HG03103 (cell line): ENCODE results near the gene NHEJ1.

ENCODE experiments used
- ATAC-seq: cut with Tn5 transposase; IDR thresholded peaks from one replicate; pipeline ENCODE4 v1.9.1; 2021; ENCODE audit warnings: low read depth; ENCODE audit not compliant: unreplicated experiment

Gene NHEJ1

DNA sequence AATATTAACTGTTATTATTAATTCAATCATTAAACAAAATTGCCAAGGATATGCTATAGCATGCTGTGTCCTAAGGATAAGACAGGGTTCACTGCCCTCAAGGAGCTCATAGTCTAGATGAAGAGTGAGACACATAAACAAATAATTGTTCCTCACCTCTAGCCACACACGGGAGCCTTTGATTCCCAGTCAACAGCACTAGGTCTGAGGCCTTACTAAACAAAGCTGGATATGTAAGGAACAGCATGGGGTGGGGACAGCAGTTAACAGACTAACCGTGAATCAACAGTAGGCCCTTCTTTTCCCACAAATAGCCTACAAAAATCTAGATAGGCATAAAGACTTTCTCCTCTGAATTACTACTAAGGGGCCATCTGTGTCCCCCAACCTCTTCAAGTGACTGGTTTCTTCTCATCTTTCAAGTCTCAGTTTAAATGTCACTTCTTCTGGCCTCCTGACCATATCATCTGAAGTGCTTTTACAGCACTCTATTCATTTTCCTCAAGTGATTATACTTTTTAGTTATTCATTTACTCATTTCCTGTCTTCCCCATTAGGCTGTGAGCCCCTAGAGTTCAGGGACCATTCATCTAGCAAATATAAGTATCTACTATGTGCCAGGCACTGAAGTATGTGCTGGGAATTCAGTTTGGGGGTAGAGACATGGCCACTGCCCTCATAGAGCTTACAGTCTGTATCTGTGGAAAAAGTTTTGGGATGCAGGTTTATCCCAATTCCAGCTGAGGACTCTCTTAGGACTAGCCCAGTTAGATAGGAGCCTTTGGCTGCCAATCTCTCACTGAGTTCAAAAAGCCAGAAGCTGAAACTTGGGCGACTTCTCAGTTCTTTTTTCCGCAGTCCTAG, 69.9 kb downstream of the NHEJ1 start:
- ATAC-seq: no peak

- ATAC-seq: no peak
Measured at GRCh38 chr2:219089330-219089729, 71.3 kb downstream of the NHEJ1 start.

DNA sequence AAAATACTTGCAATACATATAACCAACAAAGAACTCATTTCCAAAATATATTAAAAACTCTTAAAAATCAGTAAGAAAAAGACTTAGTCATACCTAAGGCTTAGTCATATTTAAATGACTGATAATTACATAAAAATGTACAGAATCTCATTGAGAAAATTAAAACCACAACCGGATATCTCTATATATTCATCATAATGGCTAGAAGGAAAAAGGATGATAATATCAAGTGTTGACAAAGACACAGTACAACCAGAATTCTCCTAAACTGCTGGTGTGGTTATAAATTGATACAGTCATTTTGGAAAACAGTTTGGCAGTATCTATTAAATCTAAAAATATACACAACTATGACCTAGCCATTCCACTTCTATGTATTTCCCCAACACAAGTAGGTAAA, 72.8 kb downstream of the NHEJ1 start:
- ATAC-seq: no peak

DNA sequence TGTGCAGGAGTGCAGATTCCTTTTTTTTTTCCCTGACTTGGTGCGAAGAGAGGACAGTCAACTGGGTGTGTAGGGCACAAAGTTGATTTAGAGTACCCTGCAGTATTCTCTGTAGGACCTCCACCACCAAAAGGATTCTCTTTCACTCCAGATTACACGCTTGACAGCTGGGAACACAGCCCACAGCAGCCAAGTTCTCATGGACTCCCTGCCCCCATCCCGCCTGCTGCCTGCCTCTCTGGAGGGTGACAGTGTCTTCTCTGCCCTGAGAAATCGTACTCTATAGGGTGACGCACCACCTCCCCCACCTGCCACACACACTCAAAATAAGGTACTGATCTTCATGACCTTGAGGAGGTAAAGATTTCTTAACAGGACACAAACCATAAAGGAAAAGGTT, 73.3 kb downstream of the NHEJ1 start:
- no peak for ATAC-seq

GRCh38 chr2:219086196-219086595, 74.4 kb downstream of the NHEJ1 start:
- ATAC-seq: no peak

GRCh38 chr2:219084791-219085190, 75.8 kb downstream of the NHEJ1 start:
- no peak for ATAC-seq

DNA sequence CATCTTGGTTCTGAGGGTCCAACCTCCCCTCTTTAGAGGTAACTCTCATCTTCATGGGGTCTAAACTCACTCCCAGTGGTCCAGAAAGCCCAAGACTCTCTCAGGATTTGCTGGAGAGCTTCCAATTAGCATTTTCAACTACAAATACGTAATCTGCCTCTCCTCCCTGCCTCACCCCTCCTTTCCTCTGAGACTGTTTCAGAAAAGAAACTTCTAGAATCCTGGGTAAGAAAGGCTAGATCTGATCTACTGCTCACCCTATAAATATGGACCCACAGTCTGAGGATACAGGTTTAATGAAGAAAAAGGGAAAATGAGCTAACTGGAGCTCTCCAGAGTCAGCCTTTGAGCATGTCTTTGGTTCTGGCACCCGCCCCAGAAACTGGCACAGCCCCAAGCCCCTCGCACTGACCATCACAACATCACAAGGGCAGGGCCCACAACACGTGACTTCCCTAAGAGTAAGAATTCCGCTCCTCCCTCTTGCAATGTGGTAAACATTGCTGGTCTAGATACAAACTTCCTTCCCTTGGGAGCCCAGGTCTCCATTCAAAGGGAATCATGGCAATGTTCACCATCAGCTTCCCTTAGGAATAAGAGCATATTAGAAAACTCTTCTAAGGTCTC, 78.2 kb downstream of the NHEJ1 start:
- ATAC-seq: no peak

DNA sequence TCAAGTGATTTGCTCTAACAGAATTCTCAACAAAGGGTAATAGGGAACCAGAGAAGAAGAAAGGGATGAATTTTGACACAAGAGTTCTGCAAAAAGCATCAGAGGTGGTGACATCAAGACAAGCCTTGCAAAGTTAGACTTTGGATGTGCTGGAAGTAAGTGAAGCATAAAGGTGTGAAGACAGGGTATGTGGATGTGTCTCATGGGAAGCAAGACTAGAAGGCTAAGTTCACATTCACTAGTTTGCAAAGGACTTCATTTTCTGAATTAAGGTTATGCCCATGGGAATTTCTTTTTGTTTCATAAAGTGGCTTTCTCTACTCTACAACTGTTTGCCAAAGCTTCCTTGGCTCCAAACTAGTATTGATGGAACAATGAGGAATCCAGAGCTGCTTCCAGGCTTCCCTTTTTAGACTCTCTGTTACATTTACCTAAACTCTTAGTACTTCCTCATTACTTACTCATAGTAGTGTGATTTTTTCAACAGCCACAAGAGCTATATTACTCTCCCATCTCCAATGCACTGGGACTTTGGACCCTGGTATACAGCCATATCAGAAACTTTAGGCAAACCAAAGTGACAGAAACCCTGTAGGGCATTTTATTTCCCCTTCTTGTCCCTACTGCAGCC, 78.8 kb downstream of the NHEJ1 start:
- no peak for ATAC-seq

DNA sequence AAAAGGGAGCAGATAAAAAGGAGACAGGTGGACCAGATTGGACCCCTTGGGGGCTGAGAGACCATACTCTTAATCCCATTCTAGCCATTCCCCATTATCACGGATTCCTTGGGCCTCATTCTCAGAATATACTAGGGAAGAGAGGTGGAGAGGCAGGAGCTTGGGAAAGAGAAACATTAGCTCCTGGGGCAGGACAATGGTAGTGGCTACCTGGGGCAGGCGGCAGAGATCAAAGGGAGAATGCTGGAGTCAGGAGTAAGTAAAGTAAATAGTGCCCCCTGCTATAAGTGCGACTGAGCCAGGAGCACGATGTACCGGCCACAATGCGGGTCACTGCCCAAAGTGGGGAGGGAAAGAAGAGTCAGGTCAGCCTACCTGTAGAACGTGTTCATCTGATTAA, 79.5 kb downstream of the NHEJ1 start:
- no peak for ATAC-seq

DNA sequence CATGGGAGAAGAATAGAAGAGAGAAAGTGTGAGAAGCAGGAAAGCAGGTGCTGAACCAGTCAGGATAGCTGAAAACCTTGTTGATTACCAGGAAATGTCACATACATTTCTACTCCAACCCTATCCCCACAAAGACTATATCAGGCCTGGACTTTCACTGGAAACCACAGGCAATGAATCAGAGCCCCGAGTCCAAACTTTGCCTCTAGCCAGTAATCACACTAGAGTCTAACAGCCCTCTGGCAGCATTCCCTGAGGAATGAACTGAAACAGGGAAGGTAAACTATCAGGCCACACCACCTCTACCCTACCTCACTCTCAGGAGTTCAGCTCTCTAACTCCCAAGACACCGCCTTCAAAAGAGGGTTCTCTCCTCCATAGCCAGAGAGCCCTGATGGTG, 81.2 kb downstream of the NHEJ1 start:
- ATAC-seq: no peak

DNA sequence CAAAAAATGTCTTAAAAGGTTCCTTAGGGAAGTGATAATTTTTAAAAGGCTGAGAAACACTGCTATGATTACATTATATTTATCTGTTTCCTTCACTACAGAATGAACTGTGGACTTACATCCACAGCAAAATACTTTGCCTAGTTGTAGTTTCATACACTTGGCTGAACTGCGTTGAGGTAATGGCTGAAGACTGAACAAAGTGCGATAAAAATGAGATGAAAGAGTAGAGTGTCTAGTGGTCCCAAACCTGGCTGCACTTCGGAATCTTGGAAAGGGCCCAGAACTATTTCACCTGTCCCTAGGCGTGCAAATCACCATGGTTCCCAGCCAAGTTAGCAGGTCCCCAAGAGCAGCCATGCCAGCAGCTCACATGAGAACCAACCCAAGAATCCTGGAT, 81.7 kb downstream of the NHEJ1 start:
- no peak for ATAC-seq

- ATAC-seq: no peak
Measured at GRCh38 chr2:219078126-219078525, 82.5 kb downstream of the NHEJ1 start.

DNA sequence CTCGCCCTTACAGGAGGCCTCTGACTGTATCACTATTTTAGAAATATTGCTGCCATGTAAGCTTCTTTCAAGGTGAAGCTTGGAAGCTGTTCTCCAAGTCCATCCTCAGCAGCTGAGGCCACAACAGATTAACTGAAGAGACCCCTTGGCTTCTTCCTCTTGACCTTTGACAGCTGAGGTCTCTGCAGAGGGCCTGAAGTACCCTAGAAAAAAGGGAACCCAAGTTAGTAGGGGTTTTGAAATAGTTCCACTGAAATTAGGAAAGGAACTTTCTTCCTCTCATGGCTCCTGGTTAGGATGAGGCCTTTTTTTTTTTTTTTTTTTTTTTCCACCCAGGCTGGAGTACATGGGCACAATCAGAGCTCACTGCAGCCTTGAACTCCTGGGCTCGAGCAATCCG, 84.4 kb downstream of the NHEJ1 start:
- ATAC-seq: no peak

- ATAC-seq: no peak
Measured at GRCh38 chr2:219073413-219074129, 87.0 kb downstream of the NHEJ1 start.

DNA sequence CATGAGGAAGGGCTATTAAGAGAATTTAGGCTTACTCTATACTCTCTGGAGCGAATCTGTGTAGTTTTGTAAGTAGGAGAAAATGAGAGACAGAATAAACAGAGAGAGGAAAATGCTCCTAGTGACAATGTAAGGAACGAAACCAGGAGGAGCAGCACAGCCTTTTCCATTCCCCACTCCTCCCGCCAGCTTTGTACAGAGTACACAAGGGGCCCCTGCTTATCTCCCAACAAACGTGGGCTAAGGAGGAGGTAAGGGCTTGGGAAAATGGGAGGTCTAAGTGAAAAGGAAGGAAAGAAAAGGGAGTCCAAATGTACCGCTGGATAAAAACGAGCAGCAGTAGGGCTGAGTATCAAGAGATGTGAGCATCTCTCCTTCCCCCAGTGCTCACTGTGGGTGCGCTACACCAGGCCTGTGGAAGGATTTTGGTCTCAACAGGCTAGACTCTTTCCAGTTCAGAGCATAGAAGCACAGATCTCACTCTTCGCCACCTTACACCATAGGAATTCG, 87.8 kb downstream of the NHEJ1 start:
- no peak for ATAC-seq

DNA sequence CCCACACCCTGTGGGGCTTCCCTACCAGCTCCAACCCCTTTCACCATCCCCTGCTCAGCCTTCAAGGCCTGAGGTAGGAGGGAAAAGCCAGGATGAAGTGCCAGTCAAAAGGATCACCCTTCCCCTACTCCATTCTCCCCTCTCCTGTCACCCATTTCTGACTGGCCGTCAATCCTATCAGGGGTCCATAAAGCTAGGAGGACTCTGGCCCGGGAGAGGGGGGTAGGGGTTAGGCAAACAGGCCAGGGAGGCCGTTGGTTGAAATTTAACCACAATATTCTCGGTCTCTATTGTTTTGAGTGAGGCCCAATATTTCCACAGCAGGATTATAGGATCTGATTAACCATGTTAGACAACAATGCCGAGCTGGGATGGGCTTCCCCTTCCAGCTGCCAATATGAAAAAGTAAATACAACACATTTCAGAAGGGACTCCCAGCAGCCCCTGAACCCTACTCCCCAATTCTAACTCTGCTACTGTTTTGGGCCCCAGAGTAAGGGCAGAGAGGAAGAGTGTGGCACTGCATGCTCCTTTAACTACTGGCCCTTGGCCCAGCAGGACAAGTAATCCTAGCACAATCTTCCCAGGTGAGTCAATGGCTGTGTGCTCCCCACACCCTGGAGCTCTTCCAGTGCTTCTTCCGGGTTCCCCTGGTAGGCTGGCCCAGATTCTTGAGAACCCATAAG, 89.3 kb downstream of the NHEJ1 start:
- no peak for ATAC-seq

DNA sequence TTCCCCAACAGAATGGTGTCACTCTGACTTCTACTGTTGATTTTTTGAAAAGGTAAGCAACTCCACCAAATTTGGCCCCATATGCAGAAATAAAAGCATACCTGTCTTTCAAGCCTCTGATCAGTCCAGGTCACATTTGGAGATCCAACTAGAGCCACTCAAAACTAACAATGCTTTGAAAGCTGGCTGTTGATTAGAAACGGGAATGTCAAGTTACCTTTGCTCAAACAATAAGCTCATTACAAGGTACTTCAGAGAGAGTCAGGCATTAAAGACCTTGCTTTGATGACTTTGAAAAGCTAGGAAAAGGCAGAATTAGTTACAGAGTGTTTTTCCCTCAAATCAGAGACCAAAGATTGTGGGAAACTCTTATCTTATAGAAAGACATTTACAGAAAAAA, 95.1 kb downstream of the NHEJ1 start:
- no peak for ATAC-seq

DNA sequence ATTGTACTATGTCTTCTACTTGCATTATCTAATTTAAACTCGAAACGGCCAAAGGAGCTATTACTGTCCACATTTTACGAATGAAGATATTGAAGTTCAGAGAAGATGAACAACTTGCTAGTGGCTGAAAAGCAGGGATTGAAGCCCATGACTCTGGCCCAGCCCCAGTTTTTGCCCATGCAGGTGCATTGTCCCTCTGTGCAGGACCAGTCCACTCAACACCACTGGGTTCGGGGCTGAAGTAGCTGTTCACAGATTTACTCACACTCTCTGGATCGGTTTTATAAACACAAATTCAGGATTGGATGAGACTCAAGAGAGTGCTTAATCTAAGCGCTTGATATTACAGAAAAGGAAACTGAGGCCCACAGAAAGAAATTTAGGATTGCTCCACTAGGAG, 98.5 kb downstream of the NHEJ1 start:
- ATAC-seq: no peak

- ATAC-seq: no peak
Measured at GRCh38 chr2:219060821-219061791, 99.5 kb downstream of the NHEJ1 start, which contains the start of gene IHH. IHH (minus strand) TSS chr2:219060921; CDS start chr2:219060467, 454 bp downstream.
